Osteoblast (primary cell): ENCODE data around the gene DENND1A. TPM values are rescaled to one million over a fixed set of nuclear protein-coding genes. Genes with fewer than 3 reads are reported as not detected.
"Not testable (repeated sequence)": the region's sequence is repeated elsewhere in the genome, so short reads cannot be mapped to it uniquely, and the experiment has no call there.

Source experiments
- DNase-seq: peaks from one replicate; pipeline ENCODE4 v3.0.0; 2011; ENCODE audit warnings: low spot score, mixed read lengths; ENCODE audit not compliant: insufficient read length; ENCODE audit errors: missing footprints
- H2AFZ ChIP-seq: 2 replicates; pipeline ENCODE4 v1.6.0; 2011; ENCODE audit warnings: mild to moderate bottlenecking, low read length
- H3K27ac ChIP-seq: 2 replicates; pipeline ENCODE4 v1.5.1; 2011; ENCODE audit warnings: mild to moderate bottlenecking, low read depth, low read length, moderate library complexity
- H3K27me3 ChIP-seq: 2 replicates; pipeline ENCODE4 v1.6.0; 2012; ENCODE audit warnings: mild to moderate bottlenecking, control low read depth, inconsistent platforms, low read length, moderate library complexity; ENCODE audit not compliant: insufficient read depth
- H3K36me3 ChIP-seq: 2 replicates; pipeline ENCODE4 v1.5.1; 2011; ENCODE audit warnings: mild to moderate bottlenecking, low read length, control low read depth, moderate library complexity; ENCODE audit not compliant: insufficient read depth
- H3K4me1 ChIP-seq: 2 replicates; pipeline ENCODE4 v1.5.1; 2011; ENCODE audit warnings: mild to moderate bottlenecking, low read length, control low read depth, moderate library complexity; ENCODE audit not compliant: insufficient read depth
- H3K4me2 ChIP-seq: 2 replicates; pipeline ENCODE4 v1.6.0; 2011; ENCODE audit warnings: mild to moderate bottlenecking, low read length; ENCODE audit not compliant: insufficient read depth
- H3K4me3 ChIP-seq: fragments of 200-600 bp; sonication (generic); 3 replicates; pipeline ENCODE4 v1.5.1; 2012; ENCODE audit warnings: mild to moderate bottlenecking, low read length, inconsistent platforms; ENCODE audit not compliant: insufficient read depth
- H3K79me2 ChIP-seq: 2 replicates; pipeline ENCODE4 v1.6.0; 2012; ENCODE audit warnings: mild to moderate bottlenecking, low read length, control low read depth, inconsistent platforms; ENCODE audit not compliant: insufficient read depth
- H3K9me3 ChIP-seq: 2 replicates; pipeline ENCODE4 v1.5.1; 2011; ENCODE audit warnings: low read depth, low read length, control low read depth
- H4K20me1 ChIP-seq: 2 replicates; pipeline ENCODE4 v1.6.0; 2012; ENCODE audit warnings: mild to moderate bottlenecking, low read length, control low read depth; ENCODE audit not compliant: insufficient read depth
- CTCF ChIP-seq: IDR thresholded peaks from 2 replicates; pipeline ENCODE4 v1.5.1; 2011; ENCODE audit warnings: mild to moderate bottlenecking, low read depth, low read length, moderate library complexity; ENCODE audit errors: extremely low read depth
- total RNA-seq: library from RNA; depleted of rRNA; stranded (reverse); fragments of >200 nt; gene quantifications from 2 replicates; pipeline ENCODE4 v1.2.3, GENCODE V29; 2012

The DENND1A gene
- total RNA-seq, 1 donor = 14.1 TPM

DNA sequence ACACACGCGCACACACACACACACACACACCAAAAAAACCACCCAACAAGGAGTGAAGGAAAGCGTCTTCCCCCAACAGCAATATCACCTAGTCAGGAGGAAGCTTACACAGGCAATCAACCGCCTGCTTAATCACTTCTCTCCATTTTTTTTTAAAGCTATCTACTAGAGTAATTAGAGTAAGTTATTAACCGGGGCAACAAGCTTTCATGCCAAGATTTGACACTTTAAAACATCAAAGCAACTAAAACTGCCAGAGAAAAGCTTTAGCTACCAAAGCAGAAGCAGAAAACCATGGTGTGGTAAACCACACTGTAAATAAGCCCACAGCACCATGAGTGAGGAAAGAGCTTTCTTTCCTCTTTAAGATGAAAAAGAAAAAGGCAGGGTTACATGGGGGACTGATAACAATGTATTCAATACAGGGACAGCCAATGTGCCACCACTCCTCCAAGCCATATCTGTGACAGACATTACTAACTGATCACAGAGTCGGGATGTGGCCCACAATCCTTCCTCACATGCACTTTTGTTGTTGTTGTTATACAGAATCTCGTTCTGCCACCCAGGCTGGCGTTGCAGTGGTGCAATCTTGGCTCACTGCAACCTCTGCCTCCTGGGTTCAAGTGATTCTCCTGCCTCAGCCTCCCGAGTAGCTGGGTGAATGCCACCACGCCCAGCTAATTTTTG is 291.8 kb downstream of the DENND1A start:
- H3K27me3 ChIP-seq = no peaks in the 10 kb centered on the region
- no peaks in the 10 kb centered on the region for H3K36me3 ChIP-seq
- H3K4me1 ChIP-seq = peaks cover 4% of the 10 kb centered on the region
- H3K4me3 ChIP-seq = peak overlapping the region; percentile 70
- TF ChIP-seq CTCF = no peak
- H3K27ac ChIP-seq = no peak overlapping the region
- peak overlapping the region; percentile 86 for H2AFZ ChIP-seq
- H3K4me2 ChIP-seq = peak overlapping the region; percentile 79
- H4K20me1 ChIP-seq = peaks cover 2% of the 10 kb centered on the region
- DNase-seq = peak; percentile 29
- H3K79me2 ChIP-seq = no peaks in the 10 kb centered on the region
- no peaks in the 10 kb centered on the region for H3K9me3 ChIP-seq

GRCh38 chr9:123637606-123637944 is 292.4 kb downstream of the DENND1A start:
- peak; percentile 25 for DNase-seq
- Histone ChIP-seq H4K20me1 (peaks cover 2% of the 10 kb centered on the region), H3K27me3 (no peaks in the 10 kb centered on the region), H3K36me3 (no peaks in the 10 kb centered on the region), H3K4me3 (peak overlapping the region; percentile 70), H3K27ac (no peak overlapping the region), H3K79me2 (no peaks in the 10 kb centered on the region), H3K4me1 (peaks cover 4% of the 10 kb centered on the region), H3K9me3 (no peaks in the 10 kb centered on the region), H3K4me2 (peak overlapping the region; percentile 79), H2AFZ (peak overlapping the region; percentile 86)
- TF ChIP-seq CTCF = no peak

DNA sequence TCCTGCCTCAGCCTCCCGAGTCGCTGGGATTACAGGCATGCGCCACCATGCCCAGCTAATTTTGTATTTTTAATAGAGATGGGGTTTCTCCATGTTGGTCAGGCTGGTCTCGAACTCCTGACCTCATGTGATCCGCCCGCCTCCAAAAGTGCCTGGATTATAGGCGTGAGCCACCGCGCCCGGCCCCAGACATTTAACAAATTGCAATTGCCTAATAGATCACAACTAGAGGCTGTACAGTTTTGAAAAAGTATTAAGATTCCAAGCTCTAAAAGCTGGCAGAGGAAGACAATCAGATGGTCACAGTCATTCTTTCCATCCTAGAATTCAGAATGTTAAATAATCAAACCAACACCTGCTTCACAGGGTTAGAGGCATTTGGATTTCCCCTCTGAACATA is 293.1 kb downstream of the DENND1A start:
- DNase-seq, H3K4me2 ChIP-seq, H3K36me3 ChIP-seq, H3K9me3 ChIP-seq, H3K79me2 ChIP-seq, H4K20me1 ChIP-seq, H2AFZ ChIP-seq, H3K4me3 ChIP-seq, H3K27ac ChIP-seq, H3K4me1 ChIP-seq, H3K27me3 ChIP-seq: not testable (repeated sequence)

GRCh38 chr9:123631862-123632261 is 298.1 kb downstream of the DENND1A start:
- Histone ChIP-seq H3K9me3 (no peaks in the 10 kb centered on the region), H4K20me1 (no peaks in the 10 kb centered on the region), H3K27me3 (no peaks in the 10 kb centered on the region), H2AFZ (no peak overlapping the region), H3K4me3 (no peak overlapping the region), H3K4me2 (no peak overlapping the region), H3K4me1 (no peaks in the 10 kb centered on the region), H3K36me3 (no peaks in the 10 kb centered on the region), H3K79me2 (no peaks in the 10 kb centered on the region), H3K27ac (no peak overlapping the region)
- no peak for TF ChIP-seq CTCF
- no peak for DNase-seq
